Activated T-cell treated with anti-CD3 and anti-CD28 coated beads for 24 hours (primary cell): ENCODE results near the gene PRR9.

Source experiments
- DNase-seq: peaks from one replicate; pipeline ENCODE4 v3.0.0-alpha.2; 2020; ENCODE audit warnings: low read depth

Gene PRR9

GRCh38 chr1:153265457-153265856 lies 48.1 kb downstream of the PRR9 start:
- DNase-seq = no peak
